Measurements from ENCODE around the gene COLEC12.

DNA sequence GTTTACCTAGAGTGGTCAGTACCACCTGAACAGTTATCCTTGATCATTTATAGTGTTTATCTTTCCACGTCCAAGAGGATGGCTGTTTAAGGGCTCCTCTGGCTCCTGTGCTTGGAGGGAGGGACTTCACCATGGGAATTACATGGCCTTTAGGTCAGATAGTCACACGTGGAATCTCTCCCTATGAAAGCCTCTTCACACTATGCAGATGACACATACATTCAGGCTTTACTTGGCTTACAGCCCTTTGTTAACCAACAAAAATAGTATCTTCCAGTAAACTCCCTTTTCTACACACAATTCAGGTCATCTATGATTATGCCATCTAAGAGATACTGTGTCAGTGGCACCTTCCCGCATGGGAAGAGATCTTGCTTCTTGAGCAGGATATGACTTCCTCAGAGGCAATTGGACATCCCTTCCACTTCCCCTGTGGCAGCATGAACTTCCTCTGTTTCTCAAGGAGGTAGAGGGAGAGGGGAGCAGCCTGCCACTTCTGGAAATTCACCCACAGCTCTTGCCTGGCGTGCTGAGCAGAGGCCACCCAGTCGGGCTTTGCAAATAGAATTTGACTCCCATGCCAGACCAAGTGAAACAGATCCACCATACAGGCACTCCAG lies 53.5 kb downstream of the COLEC12 start:
- TF ChIP-seq CTCF (IDR thresholded peaks at IDR 0.05; ENCODE audit: insufficient read depth, low read length, poor library complexity, severe bottlenecking): no peak
- no peak for TF ChIP-seq EZH2phosphoT487 (conservative IDR thresholded peaks at IDR 0.05; ENCODE audit: low read length)
